Endothelial cell (in vitro differentiated cells): ENCODE data around the gene CD79A. TPM values are rescaled to one million over a fixed set of nuclear protein-coding genes. Genes with fewer than 3 reads are reported as not detected.

Experiments used
- DNase-seq: peaks from one replicate; pipeline ENCODE4 v3.0.0; 2021; ENCODE audit warnings: low spot score
- H3K27ac Mint-ChIP-seq: one replicate; pipeline ENCODE4 v1.8.0; 2021; ENCODE audit warnings: mixed read lengths, inconsistent platforms; ENCODE audit not compliant: unreplicated experiment
- H3K27me3 Mint-ChIP-seq: one replicate; pipeline ENCODE4 v1.8.0; 2021; ENCODE audit warnings: mild to moderate bottlenecking, moderate library complexity, mixed read lengths, inconsistent platforms; ENCODE audit not compliant: unreplicated experiment
- H3K36me3 Mint-ChIP-seq: one replicate; pipeline ENCODE4 v1.8.0; 2021; ENCODE audit warnings: mild to moderate bottlenecking, low read depth, mixed read lengths, inconsistent platforms; ENCODE audit not compliant: unreplicated experiment
- H3K4me1 Mint-ChIP-seq: one replicate; pipeline ENCODE4 v1.8.0; 2021; ENCODE audit warnings: mild to moderate bottlenecking, mixed read lengths, inconsistent platforms; ENCODE audit not compliant: unreplicated experiment
- H3K4me3 Mint-ChIP-seq: one replicate; pipeline ENCODE4 v1.8.0; 2021; ENCODE audit warnings: mild to moderate bottlenecking, mixed read lengths, inconsistent platforms; ENCODE audit not compliant: unreplicated experiment
- H3K9me3 Mint-ChIP-seq: one replicate; pipeline ENCODE4 v1.8.0; 2021; ENCODE audit warnings: mixed read lengths, inconsistent platforms; ENCODE audit not compliant: unreplicated experiment
- total RNA-seq: library from RNA; stranded (reverse); fragmentation: NEBNext Ultra II Directional; extraction: Animal tissue kit (Norgen Biotek cat#: 25700); gene quantifications from one replicate; pipeline ENCODE4 v1.2.1, GENCODE V29; 2021; ENCODE audit not compliant: unreplicated experiment
- TF ChIP-seq, protein P1 (sequence below): fragments of 200-600 bp; sonication (generic); IDR thresholded peaks from one replicate; pipeline ENCODE4 v1.5.0; 2021; ENCODE audit warnings: antibody characterized with exemption; ENCODE audit not compliant: unreplicated experiment

The CD79A gene
- total RNA-seq, 1 donor from 2014 or later = 1.1 TPM

- Mint-ChIP-seq H3K4me3 (no peak overlapping the region), H3K27ac (no peak overlapping the region), H3K36me3 (peaks cover 46% of the 10 kb centered on the region), H3K4me1 (peaks cover 6% of the 10 kb centered on the region), H3K9me3 (no peaks in the 10 kb centered on the region), H3K27me3 (peaks cover 11% of the 10 kb centered on the region)
- TF ChIP-seq, protein P1, sequence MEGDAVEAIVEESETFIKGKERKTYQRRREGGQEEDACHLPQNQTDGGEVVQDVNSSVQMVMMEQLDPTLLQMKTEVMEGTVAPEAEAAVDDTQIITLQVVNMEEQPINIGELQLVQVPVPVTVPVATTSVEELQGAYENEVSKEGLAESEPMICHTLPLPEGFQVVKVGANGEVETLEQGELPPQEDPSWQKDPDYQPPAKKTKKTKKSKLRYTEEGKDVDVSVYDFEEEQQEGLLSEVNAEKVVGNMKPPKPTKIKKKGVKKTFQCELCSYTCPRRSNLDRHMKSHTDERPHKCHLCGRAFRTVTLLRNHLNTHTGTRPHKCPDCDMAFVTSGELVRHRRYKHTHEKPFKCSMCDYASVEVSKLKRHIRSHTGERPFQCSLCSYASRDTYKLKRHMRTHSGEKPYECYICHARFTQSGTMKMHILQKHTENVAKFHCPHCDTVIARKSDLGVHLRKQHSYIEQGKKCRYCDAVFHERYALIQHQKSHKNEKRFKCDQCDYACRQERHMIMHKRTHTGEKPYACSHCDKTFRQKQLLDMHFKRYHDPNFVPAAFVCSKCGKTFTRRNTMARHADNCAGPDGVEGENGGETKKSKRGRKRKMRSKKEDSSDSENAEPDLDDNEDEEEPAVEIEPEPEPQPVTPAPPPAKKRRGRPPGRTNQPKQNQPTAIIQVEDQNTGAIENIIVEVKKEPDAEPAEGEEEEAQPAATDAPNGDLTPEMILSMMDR = no peak
- no peak for DNase-seq
Measured at GRCh38 chr19:41901707-41902360, 24.8 kb downstream of the CD79A start.

DNA sequence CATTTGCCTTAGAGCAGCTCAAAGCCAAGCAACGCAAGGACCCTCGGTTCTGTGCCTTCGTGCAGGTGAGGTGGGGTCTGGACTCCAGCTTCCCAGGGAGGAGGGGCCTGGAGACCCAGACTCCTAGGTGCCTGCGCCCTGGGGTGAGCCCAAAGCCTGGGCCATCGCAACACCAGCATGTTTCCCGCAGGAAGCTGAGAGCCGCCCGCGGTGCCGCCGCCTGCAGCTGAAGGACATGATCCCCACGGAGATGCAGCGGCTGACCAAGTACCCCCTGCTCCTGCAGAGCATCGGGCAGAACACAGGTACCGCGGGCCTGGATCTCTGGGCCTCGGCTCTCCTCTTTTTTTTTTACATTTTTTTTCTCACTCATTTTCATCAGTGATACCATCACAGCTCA, 25.5 kb downstream of the CD79A start:
- no peak for DNase-seq
- Mint-ChIP-seq H3K9me3 (no peaks in the 10 kb centered on the region), H3K4me3 (no peak overlapping the region), H3K4me1 (peaks cover 5% of the 10 kb centered on the region), H3K27me3 (peaks cover 11% of the 10 kb centered on the region), H3K27ac (no peak overlapping the region), H3K36me3 (peaks cover 44% of the 10 kb centered on the region)
- TF ChIP-seq, protein P1 = no peak

DNA sequence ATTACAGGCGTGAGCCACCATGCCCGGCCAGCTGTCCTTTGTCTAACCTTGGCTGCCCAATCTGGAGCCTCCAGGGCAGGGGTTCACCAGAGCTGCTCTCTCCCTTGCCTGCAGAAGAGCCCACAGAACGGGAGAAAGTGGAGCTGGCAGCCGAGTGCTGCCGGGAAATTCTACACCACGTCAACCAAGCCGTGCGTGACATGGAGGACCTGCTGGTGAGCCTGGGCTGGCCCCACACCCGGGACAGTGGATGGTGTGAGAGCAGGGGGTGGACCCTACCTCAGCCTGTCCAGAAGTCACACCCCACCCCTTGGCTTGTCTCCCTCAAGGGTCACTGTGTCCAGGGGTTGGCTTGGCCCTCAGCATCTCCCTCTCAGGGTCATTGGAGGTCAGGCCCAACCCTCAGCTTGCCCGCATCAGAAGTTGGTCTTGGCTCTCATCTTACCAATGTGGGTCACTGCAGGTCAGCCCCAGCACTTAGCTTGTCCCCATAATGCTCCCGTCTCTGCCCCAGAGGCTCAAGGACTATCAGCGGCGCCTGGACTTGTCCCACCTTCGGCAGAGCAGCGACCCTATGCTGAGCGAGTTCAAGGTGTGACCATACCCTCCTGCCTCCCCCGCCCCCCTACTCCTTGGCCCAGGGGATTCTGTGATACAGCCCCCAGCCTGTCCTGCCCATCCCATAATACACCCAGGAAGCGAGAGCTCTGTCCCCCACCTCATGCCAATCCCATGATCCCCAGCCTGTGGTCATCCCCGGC, 26.3 kb downstream of the CD79A start:
- Mint-ChIP-seq H3K4me1 (peaks cover 3% of the 10 kb centered on the region), H3K4me3 (no peak overlapping the region), H3K27ac (no peak overlapping the region), H3K27me3 (peaks cover 10% of the 10 kb centered on the region), H3K9me3 (no peaks in the 10 kb centered on the region), H3K36me3 (peaks cover 37% of the 10 kb centered on the region)
- TF ChIP-seq, protein P1 = no peak
- DNase-seq = no peak

GRCh38 chr19:41904118-41904870, 27.2 kb downstream of the CD79A start:
- Mint-ChIP-seq H3K27me3 (peaks cover 10% of the 10 kb centered on the region), H3K36me3 (peaks cover 30% of the 10 kb centered on the region), H3K9me3 (no peaks in the 10 kb centered on the region), H3K27ac (no peak overlapping the region), H3K4me3 (peak overlapping the region; percentile 68), H3K4me1 (peaks cover 3% of the 10 kb centered on the region)
- DNase-seq = no peak
- TF ChIP-seq, protein P1 = no peak
